ENCODE results near the gene ZBTB46. TPM values are rescaled to one million over a fixed set of nuclear protein-coding genes. Genes with fewer than 3 reads are reported as not detected.

The ZBTB46 gene
- polyA plus RNA-seq, 3 donors: 0.07 to 2.3 (median 0.37) TPM

- no peaks in the 10 kb centered on the region for H3K9me3 ChIP-seq (replicated peaks in 1 of 2; ENCODE audit: control insufficient read depth in 1 of 2, insufficient read depth in 1 of 2, low read length in 2 of 2)
- H3K36me3 ChIP-seq (replicated peaks in 1 of 2; ENCODE audit: control insufficient read depth in 1 of 2, insufficient read depth in 2 of 2, low read length in 2 of 2): peaks cover 27 to 29% of the 10 kb centered on the region in 2 donors
- no peak for TF ChIP-seq CTCF (IDR thresholded peaks at IDR 0.05)
- Mint-ChIP-seq H3K36me3 (peaks cover 26 to 37% of the 10 kb centered on the region in 2 donors), H3K27me3 (ENCODE audit: low read depth in 3 of 3) (peaks cover 2 to 9% (median 3%) of the 10 kb centered on the region in 3 donors), H3K4me3 (no peak overlapping the region), H3K27ac (no peak overlapping the region), H3K4me1 (peaks cover 14% of the 10 kb centered on the region), H3K9me3 (no peaks in the 10 kb centered on the region)
- H3K27me3 ChIP-seq (ENCODE audit: control insufficient read depth in 2 of 2, insufficient read depth in 2 of 2, low read length in 2 of 2): peaks cover 0 to 4% of the 10 kb centered on the region in 2 donors
- peaks cover 59% of the 10 kb centered on the region for H4K20me1 ChIP-seq (ENCODE audit: insufficient read depth, low read length)
- H3K4me2 ChIP-seq (replicated peaks; ENCODE audit: extremely low read depth, low read length, poor library complexity, severe bottlenecking): no peak overlapping the region
- H3K4me1 ChIP-seq (ENCODE audit: control insufficient read depth in 1 of 2, insufficient read depth in 2 of 2, low read length in 2 of 2): peaks cover 13 to 14% of the 10 kb centered on the region in 2 donors
- H3K27ac ChIP-seq (ENCODE audit: low read depth in 1 of 2, low read length in 2 of 2): no peak overlapping the region
- no peak overlapping the region for H3K4me3 ChIP-seq (replicated peaks in 1 of 3; ENCODE audit: low read depth in 2 of 3, low read length in 3 of 3)
- no peak for DNase-seq
- no peak overlapping the region for H2AFZ ChIP-seq (ENCODE audit: insufficient read depth, low read depth, low read length, poor library complexity, severe bottlenecking)
- 97% methylated on average over 15 of the region's 16 CpGs for WGBS (ENCODE audit: insufficient coverage)
- intact Hi-C loops (cut with micrococcal nuclease): no loop called here
- no peak overlapping the region for H3K9ac ChIP-seq (ENCODE audit: insufficient read depth, low read length, poor library complexity, severe bottlenecking)
- H3K79me2 ChIP-seq (ENCODE audit: insufficient read depth, low read length): peaks cover 21% of the 10 kb centered on the region
These were observed 128.9 kb downstream of the ZBTB46 start for GRCh38 chr20:63702036-63702665.

- Histone ChIP-seq H3K79me2 (ENCODE audit: insufficient read depth, low read length) (peaks cover 14% of the 10 kb centered on the region), H3K36me3 (replicated peaks in 1 of 2; ENCODE audit: control insufficient read depth in 1 of 2, insufficient read depth in 2 of 2, low read length in 2 of 2) (peaks cover 27% of the 10 kb centered on the region in 2 donors), H2AFZ (ENCODE audit: insufficient read depth, low read depth, low read length, poor library complexity, severe bottlenecking) (no peak overlapping the region), H3K9ac (ENCODE audit: insufficient read depth, low read length, poor library complexity, severe bottlenecking) (no peak overlapping the region), H3K4me2 (replicated peaks; ENCODE audit: extremely low read depth, low read length, poor library complexity, severe bottlenecking) (no peak overlapping the region), H3K27ac (ENCODE audit: low read depth in 1 of 2, low read length in 2 of 2) (no peak overlapping the region), H3K4me3 (replicated peaks in 1 of 3; ENCODE audit: low read depth in 2 of 3, low read length in 3 of 3) (no peak overlapping the region), H3K27me3 (ENCODE audit: control insufficient read depth in 2 of 2, insufficient read depth in 2 of 2, low read length in 2 of 2) (peaks cover 0 to 11% of the 10 kb centered on the region in 2 donors), H3K4me1 (ENCODE audit: control insufficient read depth in 1 of 2, insufficient read depth in 2 of 2, low read length in 2 of 2) (peaks cover 13 to 14% of the 10 kb centered on the region in 2 donors), H3K9me3 (replicated peaks in 1 of 2; ENCODE audit: control insufficient read depth in 1 of 2, insufficient read depth in 1 of 2, low read length in 2 of 2) (no peaks in the 10 kb centered on the region), H4K20me1 (ENCODE audit: insufficient read depth, low read length) (peaks cover 63% of the 10 kb centered on the region)
- Mint-ChIP-seq H3K4me3 (no peak overlapping the region), H3K4me1 (peaks cover 13% of the 10 kb centered on the region), H3K27ac (no peak overlapping the region), H3K9me3 (no peaks in the 10 kb centered on the region), H3K27me3 (ENCODE audit: low read depth in 3 of 3) (peaks cover 3 to 15% (median 3%) of the 10 kb centered on the region in 3 donors), H3K36me3 (peaks cover 22 to 36% of the 10 kb centered on the region in 2 donors)
- TF ChIP-seq CTCF (IDR thresholded peaks at IDR 0.05): no peak
- no peak for DNase-seq
- intact Hi-C loops (cut with micrococcal nuclease): no loop called here
- 90% methylated on average over 11 of the region's 14 CpGs for WGBS (ENCODE audit: insufficient coverage)
These were observed 129.6 kb downstream of the ZBTB46 start for GRCh38 chr20:63701329-63702035.
